Activated T-cell treated with anti-CD3 and anti-CD28 coated beads, Interleukin-2, amount 50 U/mL, for 1 hour (primary cell): ENCODE measurements around the gene DEF6.

Experiments used
- DNase-seq: peaks from one replicate; pipeline ENCODE4 v3.0.0-alpha.2; 2020

The DEF6 gene, protein sequence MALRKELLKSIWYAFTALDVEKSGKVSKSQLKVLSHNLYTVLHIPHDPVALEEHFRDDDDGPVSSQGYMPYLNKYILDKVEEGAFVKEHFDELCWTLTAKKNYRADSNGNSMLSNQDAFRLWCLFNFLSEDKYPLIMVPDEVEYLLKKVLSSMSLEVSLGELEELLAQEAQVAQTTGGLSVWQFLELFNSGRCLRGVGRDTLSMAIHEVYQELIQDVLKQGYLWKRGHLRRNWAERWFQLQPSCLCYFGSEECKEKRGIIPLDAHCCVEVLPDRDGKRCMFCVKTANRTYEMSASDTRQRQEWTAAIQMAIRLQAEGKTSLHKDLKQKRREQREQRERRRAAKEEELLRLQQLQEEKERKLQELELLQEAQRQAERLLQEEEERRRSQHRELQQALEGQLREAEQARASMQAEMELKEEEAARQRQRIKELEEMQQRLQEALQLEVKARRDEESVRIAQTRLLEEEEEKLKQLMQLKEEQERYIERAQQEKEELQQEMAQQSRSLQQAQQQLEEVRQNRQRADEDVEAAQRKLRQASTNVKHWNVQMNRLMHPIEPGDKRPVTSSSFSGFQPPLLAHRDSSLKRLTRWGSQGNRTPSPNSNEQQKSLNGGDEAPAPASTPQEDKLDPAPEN

DNA sequence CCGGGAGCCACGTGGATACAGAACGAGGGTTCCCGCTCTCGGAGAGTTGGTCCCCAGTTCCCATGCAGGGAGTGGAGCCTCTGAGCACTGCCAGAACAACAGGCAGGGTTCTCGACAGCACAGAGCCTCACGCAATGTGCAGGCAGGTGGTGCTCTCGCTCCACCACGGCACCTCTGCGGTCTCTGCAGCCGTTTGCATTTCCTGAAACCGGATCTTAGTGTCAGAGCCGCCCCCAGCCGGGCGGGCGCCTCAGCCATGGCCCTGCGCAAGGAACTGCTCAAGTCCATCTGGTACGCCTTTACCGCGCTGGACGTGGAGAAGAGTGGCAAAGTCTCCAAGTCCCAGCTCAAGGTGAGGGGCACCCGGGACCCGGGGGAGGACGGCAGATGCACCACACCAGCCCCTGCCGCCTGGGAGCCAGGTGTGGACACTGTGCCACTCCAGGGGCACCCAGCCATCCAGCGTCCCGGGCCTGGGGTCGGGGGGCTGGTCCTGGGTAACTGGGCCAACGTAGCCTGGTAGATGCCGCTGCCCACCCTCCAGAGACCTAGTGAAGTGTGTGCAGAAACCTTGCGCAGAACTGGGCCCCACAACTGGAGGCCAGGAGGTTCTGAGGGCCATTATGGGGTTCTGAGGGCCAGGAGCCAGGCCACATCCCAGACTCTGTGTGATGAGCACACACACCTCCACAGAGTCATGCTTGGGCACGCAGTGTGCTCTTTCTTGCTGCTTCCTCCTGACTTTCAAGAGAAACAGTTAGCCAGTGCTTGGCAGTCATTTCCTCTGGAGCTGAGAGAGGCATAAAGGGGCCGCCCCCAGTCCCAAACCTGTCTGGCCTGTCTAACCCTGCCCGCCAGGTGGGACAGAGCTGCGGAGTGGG lies at the start of gene DEF6:
DEF6 (plus strand) TSS at position 218 of the 881 bp plus-strand sequence; CDS start at position 257, 39 bp downstream.
- DNase-seq, result peak; percentile 89

- no peak for DNase-seq
These were observed 49.3 kb upstream of the DEF6 start for GRCh38 chr6:35248300-35248699.

DNA sequence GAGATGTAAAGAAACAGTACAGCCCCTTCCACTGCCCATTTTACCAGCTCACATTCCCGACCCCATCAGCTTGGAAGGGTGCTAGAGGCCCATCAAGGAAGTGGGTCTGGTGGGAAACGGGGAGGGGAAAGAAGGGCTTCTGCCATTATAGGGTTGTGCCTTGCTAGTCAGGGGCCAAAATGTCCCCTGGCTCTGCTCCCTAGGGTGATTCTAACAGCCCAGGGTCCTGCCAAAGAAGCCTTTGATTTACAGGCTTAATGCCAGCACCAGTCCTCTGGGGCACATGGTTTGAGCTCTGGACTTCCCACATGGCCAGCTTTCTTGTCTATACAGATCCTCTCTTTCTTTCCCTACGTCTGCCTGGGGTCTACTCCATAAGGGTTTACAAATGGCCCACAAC lies 48.7 kb upstream of the DEF6 start:
- DNase-seq, result no peak

DNA sequence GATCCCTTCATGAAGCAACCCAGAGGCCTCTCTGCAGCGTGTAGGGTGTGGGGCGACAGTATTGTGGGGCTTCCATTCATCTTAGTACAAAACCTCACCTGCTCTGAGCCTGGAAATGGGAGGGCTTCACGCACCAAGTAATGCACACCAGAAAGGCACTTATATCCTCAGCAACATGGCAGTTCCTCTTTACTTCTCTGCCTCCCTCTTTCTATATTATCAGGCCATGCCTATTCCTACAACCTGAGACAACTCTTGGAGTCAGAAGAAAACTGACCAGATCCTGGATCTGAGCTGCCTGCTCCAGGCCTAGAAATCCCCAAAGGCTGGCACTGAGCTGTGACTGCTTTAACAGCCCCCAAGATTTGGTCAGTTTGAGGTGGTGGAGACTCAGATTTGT lies 45.7 kb upstream of the DEF6 start:
- DNase-seq, result no peak

DNA sequence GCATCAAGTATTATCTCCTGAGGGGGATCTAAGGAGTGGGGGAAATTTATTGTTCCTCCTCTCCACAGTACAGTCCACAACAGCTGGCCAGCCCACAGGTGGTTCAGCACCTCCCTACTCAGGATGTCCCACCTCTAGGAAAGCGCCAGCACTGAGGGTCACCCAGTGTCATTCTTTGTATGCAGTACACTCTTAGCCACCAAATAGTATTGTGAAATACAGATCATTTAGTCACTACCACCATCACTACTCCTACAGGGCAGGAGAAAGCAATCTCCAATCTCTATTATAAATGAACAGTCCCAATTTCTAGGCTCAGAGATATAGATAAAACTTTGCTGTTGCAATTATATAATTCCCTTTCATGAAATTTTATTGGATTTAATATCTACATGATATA lies 44.4 kb upstream of the DEF6 start:
- DNase-seq, result no peak

- no peak for DNase-seq
These were observed 39.3 kb upstream of the DEF6 start for GRCh38 chr6:35258336-35258735.

- no peak for DNase-seq
These were observed 38.8 kb upstream of the DEF6 start for GRCh38 chr6:35258858-35259193.

GRCh38 chr6:35259194-35259947 lies 38.2 kb upstream of the DEF6 start, which contains the start of gene ZNF76:
Gene ZNF76 (plus strand): TSS chr6:35259735. CDS start chr6:35281152, 21,417 bp downstream.
- peak; percentile 95 for DNase-seq

- peak; percentile 79 for DNase-seq
These were observed 37.5 kb upstream of the DEF6 start for GRCh38 chr6:35259948-35260590.

GRCh38 chr6:35260591-35261570 lies 36.7 kb upstream of the DEF6 start:
- DNase-seq, result no peak

DNA sequence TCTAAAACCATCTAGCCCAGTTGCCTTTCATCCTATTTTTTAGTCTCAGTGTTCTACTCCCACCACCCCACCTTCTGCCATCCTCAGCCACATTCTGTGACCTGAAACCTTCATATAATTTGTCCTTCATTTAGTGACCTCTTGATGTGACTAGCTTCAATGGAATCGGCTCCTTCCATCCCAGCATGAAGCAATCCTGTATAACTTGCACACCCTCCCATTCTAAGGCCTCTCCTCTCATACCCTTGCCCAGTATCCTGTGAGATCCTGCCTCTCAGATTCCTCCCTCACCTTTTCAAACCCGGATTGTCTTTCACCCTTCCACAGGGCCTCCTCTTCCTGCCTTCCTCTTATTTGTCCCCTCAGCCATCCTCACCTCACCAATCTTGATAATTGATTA lies 35.0 kb upstream of the DEF6 start:
- DNase-seq, result no peak

- DNase-seq, result no peak
These were observed 32.9 kb upstream of the DEF6 start for GRCh38 chr6:35264550-35265274.

GRCh38 chr6:35265523-35265922 lies 32.1 kb upstream of the DEF6 start:
- DNase-seq, result no peak

GRCh38 chr6:35267446-35267845 lies 30.2 kb upstream of the DEF6 start:
- no peak for DNase-seq

GRCh38 chr6:35267897-35268296 lies 29.7 kb upstream of the DEF6 start:
- no peak for DNase-seq

- no peak for DNase-seq
These were observed 25.6 kb upstream of the DEF6 start for GRCh38 chr6:35272005-35272404.

DNA sequence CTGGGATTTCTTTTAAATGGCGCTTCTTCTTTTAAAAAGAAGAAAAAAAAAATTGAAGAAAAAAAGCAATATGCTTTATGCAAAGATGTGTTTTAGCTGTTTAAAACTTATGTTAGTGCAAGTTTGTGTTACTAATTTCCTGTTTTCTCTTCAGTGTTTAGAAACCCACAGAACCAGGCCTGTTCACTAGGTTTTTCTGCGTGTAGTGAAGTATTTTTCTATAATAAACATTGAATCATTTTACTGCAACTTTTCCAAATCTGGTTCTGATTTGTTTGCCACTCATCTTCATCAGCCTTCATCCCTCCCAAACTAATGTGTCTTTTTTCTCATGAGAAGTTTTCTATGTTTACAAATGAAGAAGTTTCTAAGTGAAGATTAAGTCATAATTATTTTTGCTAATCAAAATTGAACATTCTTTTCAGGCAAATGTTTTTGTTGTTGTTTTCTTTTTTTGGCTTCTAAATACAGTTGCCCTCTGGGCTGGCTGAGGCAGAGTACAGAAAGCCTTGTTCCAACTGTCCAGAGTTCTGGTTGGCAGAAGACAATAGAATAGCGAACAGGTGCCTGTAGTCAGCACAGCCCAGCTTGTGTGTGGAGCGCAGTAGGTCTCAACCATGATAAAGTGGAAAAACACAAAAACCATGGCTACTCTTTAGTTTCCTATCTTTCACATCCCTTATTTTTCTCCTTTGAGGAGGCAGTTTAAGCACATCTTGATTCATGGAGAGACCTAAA lies 23.6 kb upstream of the DEF6 start:
- DNase-seq, result no peak

GRCh38 chr6:35275744-35276260 lies 21.8 kb upstream of the DEF6 start:
- no peak for DNase-seq

- DNase-seq, result no peak
These were observed 18.9 kb upstream of the DEF6 start for GRCh38 chr6:35278708-35279107.
